Activated naive CD4-positive, alpha-beta T cell treated with anti-CD3 and anti-CD28 coated beads, Interleukin-2, amount 50 U/mL, for 24 hours (primary cell): ENCODE measurements around the gene GMCL1.
"Not testable (repeated sequence)": the region's sequence is repeated elsewhere in the genome, so short reads cannot be mapped to it uniquely, and the experiment has no call there.

Experiments used
- H3K27ac Mint-ChIP-seq: one replicate; pipeline ENCODE4 v1.8.0; 2021; ENCODE audit warnings: mild to moderate bottlenecking, mixed read lengths
- H3K27me3 Mint-ChIP-seq: one replicate; pipeline ENCODE4 v1.8.0; 2021; ENCODE audit warnings: mixed read lengths
- H3K36me3 Mint-ChIP-seq: one replicate; pipeline ENCODE4 v1.8.0; 2021; ENCODE audit warnings: mixed read lengths
- H3K4me1 Mint-ChIP-seq: one replicate; pipeline ENCODE4 v1.8.0; 2021; ENCODE audit warnings: mixed read lengths
- H3K4me3 Mint-ChIP-seq: one replicate; pipeline ENCODE4 v1.8.0; 2021; ENCODE audit warnings: mild to moderate bottlenecking, mixed read lengths
- H3K9me3 Mint-ChIP-seq: one replicate; pipeline ENCODE4 v1.8.0; 2021; ENCODE audit warnings: mixed read lengths

The GMCL1 gene

GRCh38 chr2:69889302-69889701 is 59.8 kb downstream of the GMCL1 start:
- Mint-ChIP-seq H3K27me3 (no peaks in the 10 kb centered on the region), H3K4me3 (no peak overlapping the region), H3K4me1 (peaks cover 14% of the 10 kb centered on the region), H3K9me3 (no peaks in the 10 kb centered on the region), H3K36me3 (peaks cover 3% of the 10 kb centered on the region), H3K27ac (no peak overlapping the region)

GRCh38 chr2:69890881-69891280 is 61.4 kb downstream of the GMCL1 start:
- no peak overlapping the region for H3K27ac Mint-ChIP-seq
- peaks cover 29% of the 10 kb centered on the region for H3K4me1 Mint-ChIP-seq
- no peaks in the 10 kb centered on the region for H3K9me3 Mint-ChIP-seq
- H3K36me3 Mint-ChIP-seq: peaks cover 5% of the 10 kb centered on the region
- H3K4me3 Mint-ChIP-seq: no peak overlapping the region
- H3K27me3 Mint-ChIP-seq: no peaks in the 10 kb centered on the region

- H3K27ac Mint-ChIP-seq: peak overlapping the region; percentile 100
- not testable (repeated sequence) for H3K27me3 Mint-ChIP-seq, H3K9me3 Mint-ChIP-seq, H3K36me3 Mint-ChIP-seq
- H3K4me3 Mint-ChIP-seq: peak overlapping the region; percentile 100
- peaks cover 45% of the 10 kb centered on the region for H3K4me1 Mint-ChIP-seq
These were observed 63.5 kb downstream of the GMCL1 start for GRCh38 chr2:69892838-69893424.

DNA sequence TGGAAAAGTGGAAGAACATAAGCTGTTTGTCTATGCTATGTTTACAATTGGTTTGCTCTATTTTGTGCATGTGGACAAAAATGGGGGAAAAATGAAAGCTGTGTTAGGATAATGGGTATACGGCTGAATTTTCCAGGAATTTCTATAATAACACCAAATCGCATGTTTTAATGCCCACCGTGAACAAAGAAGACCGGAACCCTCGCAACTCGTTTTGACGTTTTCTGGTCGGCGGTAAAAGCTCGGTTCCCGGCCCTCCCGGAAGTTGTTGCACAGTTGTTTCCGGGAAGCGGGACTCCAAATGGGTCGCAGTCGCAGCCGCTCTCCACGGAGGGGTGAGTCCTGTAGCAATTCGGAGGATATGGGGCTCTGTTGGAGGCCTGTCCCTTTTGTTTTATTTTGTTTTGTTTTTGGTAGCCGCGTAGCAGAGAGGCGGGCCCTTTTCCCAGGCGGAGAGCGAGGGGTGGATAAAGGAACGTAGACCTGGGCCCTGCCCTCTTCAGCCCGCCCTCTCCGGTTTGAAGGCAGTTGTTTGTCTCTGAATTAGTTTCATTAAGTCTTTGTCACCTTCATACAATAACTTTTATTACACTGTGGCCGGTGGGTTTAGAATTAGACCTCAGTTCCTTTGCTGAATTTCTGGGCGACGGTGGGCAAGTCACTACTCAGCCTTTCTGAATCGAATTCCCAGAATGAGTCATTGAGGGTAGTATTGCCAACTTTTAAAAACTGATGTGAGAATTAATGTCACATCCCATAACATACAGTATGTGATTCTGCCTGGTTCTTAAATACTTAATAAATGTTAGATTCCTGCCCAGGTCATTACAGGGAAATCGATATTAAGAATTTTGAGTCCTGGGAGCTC is 64.5 kb downstream of the GMCL1 start, which contains the start of gene SNRNP27:
SNRNP27 (plus strand) TSS at position 273 of the 868 bp plus-strand sequence; CDS start at position 302, 29 bp downstream.
- Mint-ChIP-seq H3K36me3 (peaks cover 12% of the 10 kb centered on the region), H3K4me3 (peak within 1 kb of the TSS; percentile 100), H3K4me1 (peaks cover 54% of the 10 kb centered on the region), H3K9me3 (no peaks in the 10 kb centered on the region), H3K27me3 (no peaks in the 10 kb centered on the region), H3K27ac (peak within 1 kb of the TSS; percentile 100)

DNA sequence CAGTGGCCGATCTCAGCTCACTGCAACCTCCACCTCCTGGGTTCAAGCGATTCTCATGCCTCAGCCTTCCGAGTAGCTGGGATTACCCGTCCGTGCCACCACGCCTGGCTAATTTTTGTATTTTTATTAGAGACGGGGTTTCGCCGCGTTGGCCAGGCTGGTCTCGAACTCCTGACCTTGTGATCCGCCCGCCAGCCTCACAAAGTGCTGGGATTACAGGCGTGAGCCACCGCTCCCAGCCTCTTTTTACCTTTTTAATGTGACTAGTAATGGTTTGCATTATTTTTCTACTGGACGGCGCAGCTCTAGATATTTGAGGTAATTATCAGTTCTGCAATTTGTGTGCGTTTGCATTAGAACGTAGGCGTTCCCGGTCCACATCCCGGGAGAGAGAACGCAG is 65.3 kb downstream of the GMCL1 start:
- Mint-ChIP-seq H3K27ac (peak overlapping the region; percentile 100), H3K36me3 (peaks cover 12% of the 10 kb centered on the region), H3K4me1 (peaks cover 57% of the 10 kb centered on the region), H3K4me3 (peak overlapping the region; percentile 100)
- H3K9me3 Mint-ChIP-seq, H3K27me3 Mint-ChIP-seq: not testable (repeated sequence)

GRCh38 chr2:69902213-69902922 is 72.9 kb downstream of the GMCL1 start:
- Mint-ChIP-seq H3K4me3 (peak overlapping the region; percentile 86), H3K27ac (peak overlapping the region; percentile 89), H3K9me3 (no peaks in the 10 kb centered on the region), H3K4me1 (peaks cover 64% of the 10 kb centered on the region), H3K27me3 (no peaks in the 10 kb centered on the region), H3K36me3 (peaks cover 18% of the 10 kb centered on the region)

- no peaks in the 10 kb centered on the region for H3K27me3 Mint-ChIP-seq
- peak overlapping the region; percentile 55 for H3K27ac Mint-ChIP-seq
- H3K9me3 Mint-ChIP-seq: no peaks in the 10 kb centered on the region
- H3K4me3 Mint-ChIP-seq: no peak overlapping the region
- H3K36me3 Mint-ChIP-seq: peaks cover 5% of the 10 kb centered on the region
- H3K4me1 Mint-ChIP-seq: peaks cover 33% of the 10 kb centered on the region
These were observed 77.8 kb downstream of the GMCL1 start for GRCh38 chr2:69907216-69907615.

- Mint-ChIP-seq H3K27ac (peak overlapping the region; percentile 68), H3K27me3 (no peaks in the 10 kb centered on the region), H3K4me3 (no peak overlapping the region), H3K9me3 (no peaks in the 10 kb centered on the region), H3K4me1 (peaks cover 28% of the 10 kb centered on the region), H3K36me3 (no peaks in the 10 kb centered on the region)
These were observed 82.6 kb downstream of the GMCL1 start for GRCh38 chr2:69911985-69912563.

DNA sequence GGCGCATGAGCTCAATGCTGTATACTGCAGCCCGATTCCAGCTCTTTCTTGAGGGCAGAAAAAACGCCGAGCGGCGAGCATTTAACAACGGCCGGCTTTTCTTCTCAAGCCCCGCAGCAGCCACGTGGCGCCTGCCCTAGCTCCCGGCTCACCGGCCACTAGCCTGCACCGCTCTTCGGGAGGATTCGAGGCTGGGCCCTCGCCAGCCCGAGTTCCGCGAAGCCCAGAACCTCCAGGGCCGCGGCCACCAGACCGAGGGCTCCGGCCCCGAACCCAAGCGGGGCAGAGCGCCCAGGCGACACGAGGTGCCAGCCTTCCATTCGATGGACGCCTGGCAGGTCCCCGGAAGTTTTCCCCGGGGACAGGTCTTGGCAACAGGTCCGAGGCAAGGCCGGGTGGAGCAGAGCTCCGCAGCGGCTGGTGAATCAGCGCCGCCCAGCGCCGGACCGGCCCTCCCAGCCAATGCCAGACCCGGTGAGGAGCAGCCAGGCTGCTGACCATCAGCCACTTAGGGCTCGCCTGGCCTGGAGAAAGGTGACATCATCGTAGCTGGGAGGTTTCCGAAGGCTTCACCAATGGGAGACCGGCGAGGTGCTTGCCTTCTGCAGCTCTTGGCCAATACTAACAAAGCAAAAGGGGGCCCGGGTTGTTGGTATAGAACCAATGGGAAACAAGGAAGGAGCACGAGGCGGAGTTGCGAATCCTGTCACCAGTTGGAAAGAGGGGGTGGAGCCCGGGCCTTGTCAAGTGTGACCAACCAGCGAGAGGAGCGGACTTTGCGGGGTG is 84.9 kb downstream of the GMCL1 start:
- no peaks in the 10 kb centered on the region for H3K36me3 Mint-ChIP-seq
- no peaks in the 10 kb centered on the region for H3K27me3 Mint-ChIP-seq
- H3K4me3 Mint-ChIP-seq: peak overlapping the region; percentile 82
- peak overlapping the region; percentile 93 for H3K27ac Mint-ChIP-seq
- no peaks in the 10 kb centered on the region for H3K9me3 Mint-ChIP-seq
- H3K4me1 Mint-ChIP-seq: peaks cover 41% of the 10 kb centered on the region

DNA sequence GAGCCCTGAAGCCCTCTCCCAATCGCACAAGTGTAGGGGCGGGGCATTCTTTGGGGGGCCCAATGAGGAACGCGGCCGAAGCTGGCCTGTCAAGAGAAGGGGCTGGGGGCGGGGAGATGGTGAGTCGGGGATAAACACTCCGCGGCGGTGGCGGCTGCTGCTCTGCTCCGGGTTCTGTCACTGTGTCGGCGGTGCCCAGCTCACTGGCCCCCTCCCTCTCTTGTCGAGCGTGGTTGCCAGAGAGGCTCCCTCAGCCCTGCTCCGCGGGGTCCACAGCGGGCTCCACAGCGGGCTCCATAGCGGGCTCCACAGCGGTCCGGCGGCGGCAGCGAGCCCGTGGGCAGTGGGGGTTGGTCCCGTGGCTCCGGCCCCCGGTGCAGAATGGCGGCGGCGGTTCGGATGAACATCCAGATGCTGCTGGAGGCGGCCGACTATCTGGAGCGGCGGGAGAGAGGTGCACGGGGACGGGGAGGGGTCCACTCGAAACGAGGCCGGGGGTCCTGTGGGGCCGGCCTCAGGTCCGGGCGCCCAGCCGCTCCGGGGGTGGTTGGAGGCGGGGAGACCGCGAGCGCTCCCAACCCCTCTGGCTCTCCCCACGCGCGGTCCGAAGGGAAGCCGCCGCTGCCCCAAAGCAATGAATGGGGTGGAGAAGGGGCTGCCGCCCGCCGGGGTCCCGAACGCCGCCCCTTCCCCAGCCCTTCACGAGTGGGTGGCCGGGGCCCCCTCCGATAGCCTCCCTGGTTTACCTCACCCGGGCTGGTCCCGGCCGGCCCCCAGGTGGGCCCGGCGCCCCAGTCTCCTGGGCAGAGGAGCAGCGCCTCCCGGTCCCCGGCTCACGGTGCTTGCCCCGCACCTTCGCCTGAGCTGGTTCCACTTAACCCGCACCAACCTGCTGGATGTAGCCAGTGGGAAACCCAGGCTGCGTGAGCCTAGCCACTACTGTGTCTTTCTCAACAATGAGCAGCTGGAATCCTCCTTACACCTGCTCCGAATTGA is 85.8 kb downstream of the GMCL1 start, which contains the start of gene MXD1:
MXD1 (plus strand) TSS at position 160 of the 996 bp plus-strand sequence; CDS start at position 382, 222 bp downstream.
- Mint-ChIP-seq H3K36me3 (no peaks in the 10 kb centered on the region), H3K4me3 (peak within 1 kb of the TSS; percentile 86), H3K4me1 (peaks cover 41% of the 10 kb centered on the region), H3K27me3 (no peaks in the 10 kb centered on the region), H3K9me3 (no peaks in the 10 kb centered on the region), H3K27ac (peak within 1 kb of the TSS; percentile 93)

GRCh38 chr2:69916106-69916505 is 86.6 kb downstream of the GMCL1 start:
- peak overlapping the region; percentile 86 for H3K4me3 Mint-ChIP-seq
- no peaks in the 10 kb centered on the region for H3K36me3 Mint-ChIP-seq
- no peaks in the 10 kb centered on the region for H3K27me3 Mint-ChIP-seq
- peaks cover 44% of the 10 kb centered on the region for H3K4me1 Mint-ChIP-seq
- peak overlapping the region; percentile 62 for H3K27ac Mint-ChIP-seq
- no peaks in the 10 kb centered on the region for H3K9me3 Mint-ChIP-seq

DNA sequence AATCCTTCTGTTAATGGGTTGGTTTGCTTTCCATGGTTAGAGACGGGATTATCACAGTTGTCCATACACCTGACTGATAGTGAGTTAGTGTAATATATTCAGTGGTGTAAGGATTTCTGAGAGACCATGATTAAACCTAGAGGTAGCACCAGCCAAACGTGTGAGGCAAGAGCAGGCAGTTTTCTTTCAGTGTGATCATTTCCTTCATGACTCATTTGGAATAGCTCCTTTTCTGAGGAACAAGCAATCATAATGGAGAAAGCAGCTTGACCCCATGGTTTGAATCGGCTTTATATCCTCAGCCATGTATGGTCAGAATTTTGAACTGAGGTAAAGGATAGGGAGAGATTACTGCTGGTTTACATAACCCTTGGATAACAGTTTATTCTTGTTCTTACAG is 88.4 kb downstream of the GMCL1 start:
- H3K9me3 Mint-ChIP-seq: no peaks in the 10 kb centered on the region
- H3K4me3 Mint-ChIP-seq: no peak overlapping the region
- H3K36me3 Mint-ChIP-seq: peaks cover 7% of the 10 kb centered on the region
- peaks cover 42% of the 10 kb centered on the region for H3K4me1 Mint-ChIP-seq
- no peak overlapping the region for H3K27ac Mint-ChIP-seq
- no peaks in the 10 kb centered on the region for H3K27me3 Mint-ChIP-seq

GRCh38 chr2:69918401-69918800 is 88.9 kb downstream of the GMCL1 start:
- Mint-ChIP-seq H3K36me3 (peaks cover 9% of the 10 kb centered on the region), H3K9me3 (no peaks in the 10 kb centered on the region), H3K27me3 (no peaks in the 10 kb centered on the region), H3K4me3 (no peak overlapping the region), H3K4me1 (peaks cover 42% of the 10 kb centered on the region), H3K27ac (no peak overlapping the region)

DNA sequence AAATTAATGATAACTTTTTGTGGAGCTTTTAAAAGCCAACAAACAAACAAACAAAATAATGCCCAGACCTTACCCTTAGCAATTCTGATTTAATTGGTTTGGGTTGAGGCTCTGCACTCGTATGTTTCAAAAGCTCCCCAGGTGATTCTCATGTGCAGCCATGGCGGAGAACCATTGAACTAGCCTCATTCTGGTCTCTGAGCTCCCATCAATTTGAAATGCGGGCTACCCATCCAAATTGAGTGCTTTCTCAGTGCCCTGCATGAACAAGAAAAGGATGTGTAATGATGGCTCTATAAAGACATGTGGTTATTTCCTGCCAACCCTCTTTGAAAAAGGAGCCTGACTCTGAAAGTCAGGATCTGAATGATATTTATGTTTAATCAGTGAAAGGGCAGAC is 93.7 kb downstream of the GMCL1 start:
- H3K27ac Mint-ChIP-seq: no peak overlapping the region
- no peaks in the 10 kb centered on the region for H3K27me3 Mint-ChIP-seq
- H3K9me3 Mint-ChIP-seq: no peaks in the 10 kb centered on the region
- H3K4me1 Mint-ChIP-seq: peaks cover 44% of the 10 kb centered on the region
- peaks cover 14% of the 10 kb centered on the region for H3K36me3 Mint-ChIP-seq
- H3K4me3 Mint-ChIP-seq: no peak overlapping the region
